HL-60 (cell line): Measurements from ENCODE around the gene DAZL.

Source experiments
- DNase-seq, 2 experiments: peaks; one replicate each; pipeline ENCODE4 v3.0.0-alpha.2; 2010 to 2020; ENCODE audit warnings: low read depth in 1 of 2, low spot score in 1 of 2
- H3K27ac ChIP-seq: fragments of 250-450 bp; sonication (Bioruptor Pico); replicated peaks from 2 replicates; pipeline ENCODE4 v1.5.1; 2020; ENCODE audit warnings: mild to moderate bottlenecking, moderate library complexity
- H3K27me3 ChIP-seq: fragments of 250-450 bp; sonication (Bioruptor Pico); 2 replicates; pipeline ENCODE4 v1.5.1; 2021; ENCODE audit warnings: mild to moderate bottlenecking, moderate library complexity; ENCODE audit not compliant: insufficient read depth, poor library complexity, severe bottlenecking
- H3K4me3 ChIP-seq: replicated peaks from 2 replicates; pipeline ENCODE4 v1.5.1; 2011; ENCODE audit warnings: mild to moderate bottlenecking, control low read depth, low read length; ENCODE audit not compliant: insufficient read depth
- CTCF ChIP-seq: IDR thresholded peaks from one replicate; pipeline ENCODE4 v1.5.1; 2011; ENCODE audit warnings: low read length, control low read depth, inconsistent platforms; ENCODE audit not compliant: insufficient read depth
- GABPA ChIP-seq: IDR thresholded peaks from 2 replicates; pipeline ENCODE4 v1.6.1; 2012; ENCODE audit warnings: low read depth
- POLR2AphosphoS5 ChIP-seq: IDR thresholded peaks from 2 replicates; pipeline ENCODE4 v1.6.1; 2012; ENCODE audit warnings: low read depth
- REST ChIP-seq: IDR thresholded peaks from 2 replicates; pipeline ENCODE4 v1.6.1; 2012; ENCODE audit warnings: low read depth; ENCODE audit not compliant: insufficient replicate concordance
- SPI1 ChIP-seq: IDR thresholded peaks from 2 replicates; pipeline ENCODE4 v1.6.1; 2012; ENCODE audit warnings: low read depth, mild to moderate bottlenecking, borderline replicate concordance

Gene DAZL

DNA sequence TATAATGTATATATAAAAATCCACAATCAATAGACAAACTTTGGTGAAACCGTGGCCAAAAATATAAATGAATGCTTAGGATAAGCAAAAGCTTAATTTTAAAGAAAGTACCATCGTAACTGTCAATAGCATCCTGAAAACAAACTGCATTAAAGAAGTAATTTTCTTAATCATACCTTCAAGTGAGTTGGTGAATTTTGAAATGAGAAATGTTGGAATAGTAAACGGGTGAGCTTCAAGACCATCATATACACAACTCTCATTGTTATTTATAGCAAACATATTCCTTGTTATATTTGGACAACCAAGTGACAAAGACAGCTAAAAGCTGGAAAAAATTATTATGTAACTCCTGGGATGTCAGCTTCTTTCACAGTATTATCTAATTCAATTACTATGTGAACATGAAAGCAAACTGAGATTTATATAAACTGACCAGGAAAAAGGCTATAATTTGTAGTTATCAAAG, 3.7 kb downstream of the DAZL start:
- DNase-seq = no peak
- TF ChIP-seq POLR2AphosphoS5 (no peak), CTCF (no peak), SPI1 (no peak), REST (no peak), GABPA (no peak)
- Histone ChIP-seq H3K27ac (no peak overlapping the region), H3K4me3 (no peak overlapping the region), H3K27me3 (no peaks in the 10 kb centered on the region)

GRCh38 chr3:16600780-16601536, 4.3 kb downstream of the DAZL start:
- no peaks in the 10 kb centered on the region for H3K27me3 ChIP-seq
- TF ChIP-seq POLR2AphosphoS5 = no peak
- TF ChIP-seq CTCF = peak; percentile 51
- no peak for TF ChIP-seq SPI1
- H3K4me3 ChIP-seq = no peak overlapping the region
- peak; percentile 35 to 70 for DNase-seq
- H3K27ac ChIP-seq = no peak overlapping the region

- no peaks in the 10 kb centered on the region for H3K27me3 ChIP-seq
- no peak overlapping the region for H3K27ac ChIP-seq
- TF ChIP-seq CTCF = no peak
- no peak for TF ChIP-seq SPI1
- TF ChIP-seq REST = no peak
- TF ChIP-seq GABPA = no peak
- TF ChIP-seq POLR2AphosphoS5 = no peak
- no peak for DNase-seq
- no peak overlapping the region for H3K4me3 ChIP-seq
Measured at GRCh38 chr3:16599694-16600093, 5.5 kb downstream of the DAZL start.
